LNCAP (cell line): Measurements from ENCODE around the gene ASB14.

Experiments
- TF ChIP-seq, protein P1 (sequence below): fragments of 450-650 bp; IDR thresholded peaks from 2 replicates; pipeline ENCODE4 v1.5.1; 2017; ENCODE audit warnings: mild to moderate bottlenecking

ASB14 gene

GRCh38 chr3:57234613-57235575 is 57.6 kb downstream of the ASB14 start:
- TF ChIP-seq, protein P1, sequence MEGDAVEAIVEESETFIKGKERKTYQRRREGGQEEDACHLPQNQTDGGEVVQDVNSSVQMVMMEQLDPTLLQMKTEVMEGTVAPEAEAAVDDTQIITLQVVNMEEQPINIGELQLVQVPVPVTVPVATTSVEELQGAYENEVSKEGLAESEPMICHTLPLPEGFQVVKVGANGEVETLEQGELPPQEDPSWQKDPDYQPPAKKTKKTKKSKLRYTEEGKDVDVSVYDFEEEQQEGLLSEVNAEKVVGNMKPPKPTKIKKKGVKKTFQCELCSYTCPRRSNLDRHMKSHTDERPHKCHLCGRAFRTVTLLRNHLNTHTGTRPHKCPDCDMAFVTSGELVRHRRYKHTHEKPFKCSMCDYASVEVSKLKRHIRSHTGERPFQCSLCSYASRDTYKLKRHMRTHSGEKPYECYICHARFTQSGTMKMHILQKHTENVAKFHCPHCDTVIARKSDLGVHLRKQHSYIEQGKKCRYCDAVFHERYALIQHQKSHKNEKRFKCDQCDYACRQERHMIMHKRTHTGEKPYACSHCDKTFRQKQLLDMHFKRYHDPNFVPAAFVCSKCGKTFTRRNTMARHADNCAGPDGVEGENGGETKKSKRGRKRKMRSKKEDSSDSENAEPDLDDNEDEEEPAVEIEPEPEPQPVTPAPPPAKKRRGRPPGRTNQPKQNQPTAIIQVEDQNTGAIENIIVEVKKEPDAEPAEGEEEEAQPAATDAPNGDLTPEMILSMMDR = no peak

DNA sequence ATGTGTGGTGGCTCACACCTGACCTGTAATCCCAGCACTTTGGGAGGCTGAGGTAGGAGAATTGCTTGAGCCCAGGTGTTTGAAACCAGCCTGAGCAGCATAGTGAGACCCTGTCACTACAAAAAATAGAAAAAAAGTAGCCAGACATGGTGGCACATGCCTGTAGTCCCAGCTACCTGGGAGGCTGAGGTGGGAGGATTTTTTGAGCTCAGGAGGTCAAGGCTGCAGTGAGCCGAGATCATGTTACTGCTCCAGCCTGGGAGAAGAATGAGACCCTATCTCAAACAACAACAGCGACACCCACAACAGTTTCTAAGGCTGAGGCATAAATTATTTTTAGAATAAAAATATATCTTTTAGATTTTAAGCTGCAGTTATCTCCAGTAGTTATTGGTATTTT is 58.7 kb downstream of the ASB14 start:
- TF ChIP-seq, protein P1 = no peak

GRCh38 chr3:57230006-57230405 is 62.5 kb downstream of the ASB14 start:
- TF ChIP-seq, protein P1 = no peak

DNA sequence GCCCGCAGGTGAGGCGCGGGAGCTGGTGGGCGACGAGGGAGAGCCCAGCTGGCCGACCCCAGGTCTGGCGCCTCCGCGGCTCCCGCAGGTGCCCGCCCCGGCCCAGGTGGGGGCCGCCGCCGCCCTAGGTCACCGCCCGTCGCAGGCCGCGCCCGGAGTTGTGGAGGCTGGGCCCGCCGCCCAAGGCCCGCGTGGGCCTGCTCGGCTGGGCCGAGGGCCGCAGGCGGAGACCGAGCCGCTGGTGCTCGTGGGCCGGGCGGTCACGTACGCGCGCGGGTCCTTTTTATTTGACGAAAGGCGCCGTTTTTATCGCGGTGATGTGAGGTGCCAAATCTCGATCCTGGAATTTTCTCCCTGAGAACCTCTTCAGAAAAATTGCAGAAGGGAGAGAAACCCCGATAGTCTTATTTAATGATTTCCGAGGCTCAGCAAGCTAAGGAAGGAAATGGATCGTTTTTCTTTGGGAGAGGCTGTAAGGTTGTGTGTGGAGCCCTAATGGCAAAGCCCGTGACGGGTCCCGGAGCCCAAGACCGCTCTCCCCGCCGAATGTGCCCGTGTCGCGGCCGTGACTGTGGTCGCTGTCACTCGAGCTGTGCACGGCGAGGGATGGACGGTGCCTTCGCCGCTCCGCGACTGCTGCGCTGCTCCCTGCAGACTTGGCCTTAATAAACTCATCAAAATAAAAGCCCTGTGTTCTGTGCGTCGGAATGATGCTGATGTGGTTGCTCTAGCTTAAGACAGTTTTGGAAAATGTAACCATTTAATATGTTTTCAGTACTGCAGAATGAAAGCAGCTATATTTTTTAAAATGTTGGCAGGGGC is 64.3 kb downstream of the ASB14 start:
- TF ChIP-seq, protein P1 = no peak

- TF ChIP-seq, protein P1 = no peak
Observed at GRCh38 chr3:57227204-57227929, 65.1 kb downstream of the ASB14 start, which contains the start of gene APPL1. TSS of gene APPL1 (plus strand) at chr3:57227729. CDS start at chr3:57227884, 155 bp downstream.

GRCh38 chr3:57226176-57226575 is 66.3 kb downstream of the ASB14 start:
- TF ChIP-seq, protein P1 = no peak

DNA sequence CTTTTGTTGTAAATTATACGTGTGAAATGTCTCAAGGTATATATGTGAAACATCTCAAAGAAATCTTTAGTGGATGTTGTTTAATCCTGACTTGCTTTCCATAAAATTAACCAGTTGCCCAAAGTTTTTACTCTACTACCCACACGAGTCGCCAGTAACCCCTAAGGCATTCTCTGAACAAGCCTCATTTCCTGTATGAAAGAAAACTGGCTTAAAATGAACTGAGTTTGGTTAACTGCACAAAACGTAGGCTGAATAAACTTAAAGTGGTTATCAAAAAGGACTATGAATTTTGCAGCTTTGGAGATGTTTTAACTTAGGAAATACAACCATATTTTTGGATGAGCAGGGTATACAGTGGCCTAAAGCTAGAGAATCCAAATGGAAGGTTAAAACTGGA is 67.6 kb downstream of the ASB14 start:
- TF ChIP-seq, protein P1 = no peak
